ENCODE measurements around the gene MTUS2. TPM values are rescaled to one million over a fixed set of nuclear protein-coding genes. Genes with fewer than 3 reads are reported as not detected.
"Not testable (repeated sequence)": the region's sequence is repeated elsewhere in the genome, so short reads cannot be mapped to it uniquely, and the experiment has no call there.

Gene MTUS2
- total RNA-seq, 4 donors from 2014 or later = 0.16 to 0.75 (median 0.24) TPM

DNA sequence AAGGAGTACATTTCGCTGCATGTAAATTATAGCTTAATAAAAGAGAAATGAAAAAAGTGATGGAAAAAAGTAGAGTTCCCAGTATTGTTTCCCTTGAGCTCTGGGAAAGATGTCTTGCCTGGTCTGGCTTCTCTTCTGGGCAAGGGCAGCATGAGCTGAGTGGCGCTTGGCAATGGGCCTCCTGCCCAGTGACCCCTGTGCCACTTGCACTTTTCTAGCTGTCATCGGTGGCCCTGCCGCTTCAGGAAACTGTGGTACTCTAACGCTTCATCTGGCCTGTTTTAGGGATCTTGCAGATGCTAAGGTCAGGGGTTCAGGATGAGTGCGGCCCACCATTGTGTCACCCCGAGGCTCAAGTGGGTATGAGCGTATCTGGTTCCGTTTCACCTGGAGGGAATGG lies 161.4 kb downstream of the MTUS2 start:
- H3K4me3 ChIP-seq = no peak overlapping the region
- no peak for TF ChIP-seq POLR2AphosphoS5 (IDR thresholded peaks at IDR 0.05)
- TF ChIP-seq, protein P1, sequence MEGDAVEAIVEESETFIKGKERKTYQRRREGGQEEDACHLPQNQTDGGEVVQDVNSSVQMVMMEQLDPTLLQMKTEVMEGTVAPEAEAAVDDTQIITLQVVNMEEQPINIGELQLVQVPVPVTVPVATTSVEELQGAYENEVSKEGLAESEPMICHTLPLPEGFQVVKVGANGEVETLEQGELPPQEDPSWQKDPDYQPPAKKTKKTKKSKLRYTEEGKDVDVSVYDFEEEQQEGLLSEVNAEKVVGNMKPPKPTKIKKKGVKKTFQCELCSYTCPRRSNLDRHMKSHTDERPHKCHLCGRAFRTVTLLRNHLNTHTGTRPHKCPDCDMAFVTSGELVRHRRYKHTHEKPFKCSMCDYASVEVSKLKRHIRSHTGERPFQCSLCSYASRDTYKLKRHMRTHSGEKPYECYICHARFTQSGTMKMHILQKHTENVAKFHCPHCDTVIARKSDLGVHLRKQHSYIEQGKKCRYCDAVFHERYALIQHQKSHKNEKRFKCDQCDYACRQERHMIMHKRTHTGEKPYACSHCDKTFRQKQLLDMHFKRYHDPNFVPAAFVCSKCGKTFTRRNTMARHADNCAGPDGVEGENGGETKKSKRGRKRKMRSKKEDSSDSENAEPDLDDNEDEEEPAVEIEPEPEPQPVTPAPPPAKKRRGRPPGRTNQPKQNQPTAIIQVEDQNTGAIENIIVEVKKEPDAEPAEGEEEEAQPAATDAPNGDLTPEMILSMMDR (IDR thresholded peaks at IDR 0.05) = no peak
- TF ChIP-seq EP300 (IDR thresholded peaks at IDR 0.05; ENCODE audit: low read depth) = no peak
- TF ChIP-seq POLR2A (IDR thresholded peaks at IDR 0.05) = no peak
- WGBS, 2 donors (ENCODE audit: low coverage in 1 of 2) = 90 to 92% methylated on average over 3 to 8 of the region's 9 CpGs
- no peaks in the 10 kb centered on the region for H3K4me1 ChIP-seq
- intact Hi-C loops (cut with DNase I; ENCODE audit: low total_unique reads) = no loop called here
- DNase-seq = no peak
- H3K27ac ChIP-seq = no peak overlapping the region
- in situ Hi-C loops (cut with MboI; ENCODE audit: low pct_ligation_motif_present in 1 of 4, low pct_unique_long_range_greater_than_20kb in 1 of 4, low sequenced_read_pairs in 3 of 4) = no loop called here
- H3K27me3 ChIP-seq = no peaks in the 10 kb centered on the region
- no peaks in the 10 kb centered on the region for H3K9me3 ChIP-seq
- H3K36me3 ChIP-seq = no peaks in the 10 kb centered on the region

DNA sequence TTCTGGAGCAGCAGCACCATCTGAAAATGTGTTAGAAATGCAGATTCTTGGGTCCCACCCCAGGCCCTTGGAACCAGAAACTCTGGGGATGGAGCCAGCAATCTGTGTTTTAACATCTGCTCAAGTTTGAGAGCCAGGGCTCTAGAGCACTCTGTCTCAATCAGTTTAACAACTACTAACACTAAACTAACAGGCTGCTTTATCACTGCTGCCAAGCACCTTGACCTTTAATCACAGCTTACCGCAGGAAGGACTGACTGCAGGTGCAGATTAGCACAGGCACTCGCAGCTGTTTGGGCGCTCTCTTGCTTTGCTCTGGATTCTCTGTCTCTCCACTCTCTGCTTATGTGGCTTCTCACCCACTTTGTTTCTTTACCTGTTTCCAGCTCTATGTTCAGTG lies 163.5 kb downstream of the MTUS2 start:
- in situ Hi-C loops (cut with MboI; ENCODE audit: low pct_ligation_motif_present in 1 of 4, low pct_unique_long_range_greater_than_20kb in 1 of 4, low sequenced_read_pairs in 3 of 4) (no loop called here), intact Hi-C loops (cut with DNase I; ENCODE audit: low total_unique reads) (no loop called here)
- WGBS, 2 donors (ENCODE audit: low coverage in 1 of 2) = 28% methylated on average over 2 to 3 of the region's 3 CpGs
- Histone ChIP-seq H3K4me3 (no peak overlapping the region), H3K36me3 (no peaks in the 10 kb centered on the region), H3K27ac (no peak overlapping the region), H3K27me3 (no peaks in the 10 kb centered on the region), H3K9me3 (no peaks in the 10 kb centered on the region), H3K4me1 (no peaks in the 10 kb centered on the region)
- TF ChIP-seq POLR2A (IDR thresholded peaks at IDR 0.05) (no peak), POLR2AphosphoS5 (IDR thresholded peaks at IDR 0.05) (no peak), EP300 (IDR thresholded peaks at IDR 0.05; ENCODE audit: low read depth) (no peak)
- TF ChIP-seq, protein P1 (IDR thresholded peaks at IDR 0.05) = no peak
- no peak for DNase-seq

DNA sequence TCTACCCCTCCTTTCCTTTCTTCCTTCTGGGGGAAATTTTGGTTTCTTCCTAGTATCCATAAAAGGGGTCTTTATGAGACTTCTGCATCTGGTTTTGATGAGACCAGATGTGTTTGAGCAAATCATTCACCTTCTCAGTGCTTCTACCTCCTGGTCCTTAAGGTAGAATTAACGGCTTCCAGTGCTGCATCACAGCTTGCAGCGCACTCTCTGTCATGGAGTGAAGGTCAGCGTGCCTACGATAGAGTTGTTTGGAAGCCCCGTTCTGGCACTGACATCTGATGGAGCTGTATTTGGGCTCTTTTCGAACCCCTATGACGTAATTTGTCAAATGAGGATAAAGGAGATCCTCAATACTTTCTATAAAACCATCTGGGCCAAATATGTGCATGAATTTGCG lies 164.2 kb downstream of the MTUS2 start:
- TF ChIP-seq, protein P1 (IDR thresholded peaks at IDR 0.05) = no peak
- no peak for TF ChIP-seq POLR2AphosphoS5 (IDR thresholded peaks at IDR 0.05)
- TF ChIP-seq POLR2A (IDR thresholded peaks at IDR 0.05) = no peak
- TF ChIP-seq EP300 (IDR thresholded peaks at IDR 0.05; ENCODE audit: low read depth) = no peak
- no peak overlapping the region for H3K4me3 ChIP-seq
- in situ Hi-C loops (cut with MboI; ENCODE audit: low pct_ligation_motif_present in 1 of 4, low pct_unique_long_range_greater_than_20kb in 1 of 4, low sequenced_read_pairs in 3 of 4) = no loop called here
- H3K27ac ChIP-seq = no peak overlapping the region
- H3K36me3 ChIP-seq = no peaks in the 10 kb centered on the region
- H3K9me3 ChIP-seq = no peaks in the 10 kb centered on the region
- 75% methylated on average over 8 of the region's 8 CpGs; no CpG with 5 or more reads in 1 of the 2 donors for WGBS, 2 donors (ENCODE audit: low coverage in 1 of 2)
- intact Hi-C loops (cut with DNase I; ENCODE audit: low total_unique reads) = no loop called here
- no peak for DNase-seq
- no peaks in the 10 kb centered on the region for H3K27me3 ChIP-seq
- no peaks in the 10 kb centered on the region for H3K4me1 ChIP-seq

DNA sequence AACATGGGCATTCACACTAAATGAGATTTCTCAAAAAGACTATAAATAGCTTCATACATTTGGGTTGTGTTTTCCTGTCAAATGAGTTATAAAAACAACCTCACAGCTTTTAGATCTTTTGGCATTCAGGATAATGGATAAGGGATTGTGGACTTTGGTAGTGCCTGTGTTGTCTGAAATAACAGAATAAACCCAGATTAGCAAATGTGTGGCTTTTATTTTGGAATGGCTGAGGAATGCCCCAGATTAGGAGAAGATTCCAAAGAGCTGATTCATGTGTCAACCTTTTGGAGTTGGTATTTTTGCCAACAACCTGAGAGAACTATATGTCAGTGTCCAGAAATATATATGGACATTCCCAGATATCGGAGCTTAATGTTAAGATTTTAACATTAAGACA lies 164.7 kb downstream of the MTUS2 start:
- Histone ChIP-seq H3K27me3 (no peaks in the 10 kb centered on the region), H3K9me3 (no peaks in the 10 kb centered on the region), H3K4me3 (no peak overlapping the region), H3K27ac (no peak overlapping the region), H3K4me1 (no peaks in the 10 kb centered on the region), H3K36me3 (no peaks in the 10 kb centered on the region)
- in situ Hi-C loops (cut with MboI; ENCODE audit: low pct_ligation_motif_present in 1 of 4, low pct_unique_long_range_greater_than_20kb in 1 of 4, low sequenced_read_pairs in 3 of 4) = no loop called here
- no peak for DNase-seq
- intact Hi-C loops (cut with DNase I; ENCODE audit: low total_unique reads) = no loop called here
- TF ChIP-seq, protein P1 (IDR thresholded peaks at IDR 0.05) = no peak
- no peak for TF ChIP-seq POLR2A (IDR thresholded peaks at IDR 0.05)
- TF ChIP-seq POLR2AphosphoS5 (IDR thresholded peaks at IDR 0.05) = no peak
- no peak for TF ChIP-seq EP300 (IDR thresholded peaks at IDR 0.05; ENCODE audit: low read depth)
- 84 to 100% methylated on average over 1 of the region's 1 CpG for WGBS, 2 donors (ENCODE audit: low coverage in 1 of 2)

DNA sequence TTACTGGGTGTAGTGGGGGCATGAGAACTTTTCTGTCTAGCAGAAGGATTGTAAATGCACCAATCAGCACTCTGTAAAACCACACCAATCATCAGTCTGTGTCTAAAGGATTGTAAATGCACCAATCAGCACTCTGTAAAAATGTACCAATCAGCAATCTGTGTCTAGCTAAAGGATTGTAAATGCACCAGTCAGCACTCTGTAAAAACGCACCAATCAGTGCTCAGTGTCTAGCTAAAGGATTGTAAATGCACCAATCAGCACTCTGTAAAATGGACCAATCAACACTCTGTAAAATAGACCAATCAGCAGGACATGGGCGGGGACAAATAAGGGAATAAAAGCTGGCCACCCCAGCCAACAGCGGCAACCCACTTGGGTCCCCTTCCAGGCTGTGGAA lies 170.2 kb downstream of the MTUS2 start:
- intact Hi-C loops (cut with DNase I; ENCODE audit: low total_unique reads); H3K4me3 ChIP-seq; H3K36me3 ChIP-seq; H3K27me3 ChIP-seq; H3K9me3 ChIP-seq; in situ Hi-C loops (cut with MboI; ENCODE audit: low pct_ligation_motif_present in 1 of 4, low pct_unique_long_range_greater_than_20kb in 1 of 4, low sequenced_read_pairs in 3 of 4); DNase-seq; H3K27ac ChIP-seq; H3K4me1 ChIP-seq: not testable (repeated sequence)
- WGBS, 2 donors (ENCODE audit: low coverage in 1 of 2) = 64% methylated on average over 3 of the region's 3 CpGs; no CpG with 5 or more reads in 1 of the 2 donors
